Cardiac fibroblast (primary cell): ENCODE results near the gene CALHM1.

Source experiments
- DNase-seq, 2 donors: peaks; one replicate each; pipeline versions ENCODE4 v3.0.0 to v3.0.0-alpha.2; 2010; ENCODE audit warnings: low read depth in 2 of 2
- H3K4me3 ChIP-seq, 2 donors: replicated peaks in 1 of 2; 1 replicate in 1 of 2; 2 replicates in 1 of 2; pipeline ENCODE4 v1.5.1; 2011; ENCODE audit warnings: low read depth in 2 of 2, low read length in 2 of 2, mild to moderate bottlenecking in 2 of 2, moderate library complexity in 1 of 2
- TF ChIP-seq, protein P1 (sequence below): IDR thresholded peaks from one replicate; pipeline ENCODE4 v1.5.1; 2011; ENCODE audit warnings: low read depth, mild to moderate bottlenecking, low read length, inconsistent platforms

Gene CALHM1

DNA sequence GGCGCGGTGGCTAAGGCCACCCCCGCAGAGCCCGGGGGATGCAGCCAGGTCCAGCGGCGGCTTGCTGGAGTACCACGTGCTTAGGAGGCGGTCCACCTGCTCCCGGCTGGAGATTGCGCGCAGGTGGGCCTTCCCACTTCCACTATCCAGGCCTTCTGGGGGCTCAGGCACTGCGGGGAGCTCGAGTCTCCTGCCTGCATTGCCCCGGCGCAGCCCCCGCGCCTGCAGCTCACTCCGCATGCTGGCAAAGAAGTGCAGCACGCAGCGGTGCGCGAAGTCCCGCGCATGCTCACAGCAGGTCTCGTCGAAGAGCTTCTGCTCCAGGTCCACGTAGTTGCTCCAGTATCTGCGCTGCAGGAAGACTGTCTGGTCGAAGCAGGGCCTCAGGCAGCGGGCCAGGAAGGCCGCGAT, 14.6 kb upstream of the CALHM1 start:
- no peak overlapping the region for H3K4me3 ChIP-seq
- no peak for DNase-seq
- TF ChIP-seq, protein P1, sequence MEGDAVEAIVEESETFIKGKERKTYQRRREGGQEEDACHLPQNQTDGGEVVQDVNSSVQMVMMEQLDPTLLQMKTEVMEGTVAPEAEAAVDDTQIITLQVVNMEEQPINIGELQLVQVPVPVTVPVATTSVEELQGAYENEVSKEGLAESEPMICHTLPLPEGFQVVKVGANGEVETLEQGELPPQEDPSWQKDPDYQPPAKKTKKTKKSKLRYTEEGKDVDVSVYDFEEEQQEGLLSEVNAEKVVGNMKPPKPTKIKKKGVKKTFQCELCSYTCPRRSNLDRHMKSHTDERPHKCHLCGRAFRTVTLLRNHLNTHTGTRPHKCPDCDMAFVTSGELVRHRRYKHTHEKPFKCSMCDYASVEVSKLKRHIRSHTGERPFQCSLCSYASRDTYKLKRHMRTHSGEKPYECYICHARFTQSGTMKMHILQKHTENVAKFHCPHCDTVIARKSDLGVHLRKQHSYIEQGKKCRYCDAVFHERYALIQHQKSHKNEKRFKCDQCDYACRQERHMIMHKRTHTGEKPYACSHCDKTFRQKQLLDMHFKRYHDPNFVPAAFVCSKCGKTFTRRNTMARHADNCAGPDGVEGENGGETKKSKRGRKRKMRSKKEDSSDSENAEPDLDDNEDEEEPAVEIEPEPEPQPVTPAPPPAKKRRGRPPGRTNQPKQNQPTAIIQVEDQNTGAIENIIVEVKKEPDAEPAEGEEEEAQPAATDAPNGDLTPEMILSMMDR, result no peak

DNA sequence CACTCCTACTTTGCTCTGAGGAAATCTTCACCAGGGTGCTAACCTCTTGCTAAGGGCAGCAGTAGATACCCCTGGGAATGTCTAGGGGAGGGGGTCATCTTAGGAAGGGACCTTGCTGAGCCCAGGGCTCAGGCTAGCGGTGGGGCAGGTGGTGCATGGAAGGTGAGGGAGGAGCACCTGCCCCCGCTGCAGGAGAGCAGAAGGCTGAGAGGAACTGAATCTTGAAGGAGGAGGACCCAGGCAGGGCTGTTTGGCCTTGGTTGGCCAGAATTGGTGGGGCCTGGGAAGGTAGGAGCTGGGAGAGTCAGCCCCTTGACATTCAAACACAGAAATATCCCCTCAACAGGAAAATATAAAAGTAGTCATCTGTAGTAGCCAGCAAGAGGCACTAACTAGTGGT, 13.3 kb upstream of the CALHM1 start:
- TF ChIP-seq, protein P1, result no peak
- no peak for DNase-seq
- no peak overlapping the region for H3K4me3 ChIP-seq

DNA sequence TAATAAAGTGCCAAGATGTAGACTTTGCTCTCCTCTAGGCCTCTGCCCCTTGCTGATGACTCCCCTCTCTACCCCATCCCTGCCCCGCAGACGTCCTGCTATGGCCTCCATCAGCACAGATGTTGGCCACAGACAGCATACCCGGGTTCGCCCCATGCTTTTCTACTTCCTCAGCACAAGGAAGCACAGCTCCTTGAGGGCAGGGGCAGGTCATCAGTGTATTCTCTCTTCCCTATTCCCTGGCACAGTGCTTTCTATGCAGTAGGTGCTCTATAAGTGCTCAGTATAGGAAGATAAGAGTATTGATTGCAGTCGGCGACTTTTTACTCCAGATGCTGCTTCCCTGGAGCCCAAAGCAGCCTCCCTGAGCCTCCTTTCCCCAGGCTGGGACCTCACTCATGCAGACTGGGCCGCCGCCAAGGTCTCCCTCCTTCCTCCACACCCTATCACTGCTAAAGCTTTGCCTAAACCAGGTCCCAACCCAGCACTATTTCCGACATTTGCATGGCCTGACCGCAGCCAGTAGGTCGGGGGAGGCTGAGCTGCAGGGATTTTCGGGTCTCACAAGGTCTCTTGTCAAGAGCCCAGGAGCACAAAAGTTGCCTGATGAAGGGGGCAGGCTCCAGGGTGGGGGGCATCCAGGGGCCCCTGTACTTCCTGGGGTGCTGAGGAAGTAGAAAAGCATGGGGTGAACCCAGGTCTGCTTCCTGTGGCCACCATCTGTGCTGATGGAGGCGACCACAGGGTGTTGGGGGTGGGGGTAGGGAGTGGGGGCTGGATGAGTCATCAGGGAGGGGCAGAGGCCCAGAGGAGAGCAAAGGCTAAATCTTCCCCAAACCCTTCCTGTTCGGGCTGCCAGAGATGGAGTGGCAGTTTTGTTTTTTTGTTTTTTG, 12.3 kb upstream of the CALHM1 start:
- no peak overlapping the region for H3K4me3 ChIP-seq
- TF ChIP-seq, protein P1, result no peak
- peak in 1 of 2 donors; percentile 73 for DNase-seq

DNA sequence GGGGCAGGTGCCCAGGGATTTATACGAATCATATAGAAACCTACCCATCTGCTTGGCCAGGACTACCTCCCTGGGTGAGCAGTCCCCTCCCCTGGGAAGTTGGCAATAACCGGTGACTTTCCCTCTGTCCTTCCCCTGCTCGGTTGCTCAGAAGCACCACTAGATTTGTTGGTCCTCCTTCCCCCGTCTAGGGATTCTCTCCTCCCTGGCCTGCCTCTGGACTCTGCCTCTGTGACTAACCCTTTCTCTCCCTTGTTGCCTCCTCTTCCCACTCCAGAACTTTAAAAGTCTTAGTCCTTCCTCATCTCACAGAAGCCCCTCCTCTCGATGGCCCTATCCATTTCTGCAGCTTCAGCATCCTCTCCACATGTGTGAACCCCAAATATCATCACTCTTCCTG, 10.5 kb upstream of the CALHM1 start:
- no peak overlapping the region for H3K4me3 ChIP-seq
- DNase-seq, result no peak
- TF ChIP-seq, protein P1, result no peak

DNA sequence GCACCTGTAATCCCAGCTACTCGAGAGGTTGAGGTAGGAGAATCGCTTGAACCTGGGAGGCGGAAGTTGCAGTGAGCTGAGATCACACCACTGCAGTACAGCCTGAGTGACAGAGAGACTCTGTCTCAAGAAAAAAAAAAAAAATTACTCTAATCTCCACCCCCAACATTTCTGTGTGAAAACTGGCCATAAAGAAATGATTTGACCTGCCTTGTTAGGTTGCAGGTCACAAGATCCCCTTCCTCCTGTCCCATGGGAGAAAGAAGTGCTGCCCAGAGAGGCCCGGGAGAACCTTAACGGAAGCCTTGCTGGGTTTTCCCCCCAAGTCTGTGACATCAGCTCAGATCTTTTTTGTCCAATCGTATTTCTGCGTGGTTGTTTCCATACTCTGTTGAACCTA, 8.7 kb upstream of the CALHM1 start:
- TF ChIP-seq, protein P1, result no peak
- no peak for DNase-seq
- H3K4me3 ChIP-seq, result no peak overlapping the region

DNA sequence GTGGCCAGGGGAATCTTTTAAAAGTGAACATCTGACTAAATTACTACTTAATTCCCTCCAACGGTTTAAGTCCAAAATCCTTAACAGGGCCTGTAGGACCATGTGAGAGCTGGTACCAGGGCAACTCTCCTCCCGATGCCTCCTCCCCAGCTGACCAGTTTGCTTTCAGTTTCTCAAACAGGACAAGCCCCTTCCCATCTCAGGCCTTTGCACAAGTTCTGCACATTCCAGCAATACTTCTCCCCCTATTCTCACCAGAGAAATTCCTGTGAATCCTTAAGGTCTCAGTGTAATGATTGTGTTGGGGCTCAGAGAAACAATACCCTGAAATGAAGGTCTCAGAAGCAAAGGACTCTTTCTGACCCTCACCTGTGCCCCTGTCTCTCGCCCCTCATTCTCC, 8.0 kb upstream of the CALHM1 start:
- no peak overlapping the region for H3K4me3 ChIP-seq
- peak in 1 of 2 donors; percentile 34 for DNase-seq
- TF ChIP-seq, protein P1, result no peak
